Activated CD8-positive, alpha-beta memory T cell treated with anti-CD3 and anti-CD28 coated beads for 1 hour (primary cell): ENCODE measurements around the gene NRSN1.
"Not testable (repeated sequence)": the region's sequence is repeated elsewhere in the genome, so short reads cannot be mapped to it uniquely, and the experiment has no call there.

Source experiments
- DNase-seq, 2 donors: peaks; one replicate each; pipeline ENCODE4 v3.0.0-alpha.2; 2020; ENCODE audit warnings: low read depth in 1 of 2; ENCODE audit errors: extremely low read depth in 1 of 2

The NRSN1 gene

GRCh38 chr6:24140591-24140990 lies 14.6 kb downstream of the NRSN1 start:
- no peak for DNase-seq

GRCh38 chr6:24142733-24143132 lies 16.7 kb downstream of the NRSN1 start:
- not testable (repeated sequence) for DNase-seq

- DNase-seq = no peak
These were observed 19.7 kb downstream of the NRSN1 start for GRCh38 chr6:24145690-24146131.

GRCh38 chr6:24146871-24147270 lies 20.9 kb downstream of the NRSN1 start:
- no peak for DNase-seq

- DNase-seq = no peak
These were observed 21.6 kb downstream of the NRSN1 start for GRCh38 chr6:24147511-24148153.

GRCh38 chr6:24148154-24148570 lies 22.1 kb downstream of the NRSN1 start:
- DNase-seq = no peak

GRCh38 chr6:24148684-24149083 lies 22.7 kb downstream of the NRSN1 start:
- DNase-seq = no peak

GRCh38 chr6:24149296-24149695 lies 23.3 kb downstream of the NRSN1 start:
- DNase-seq = no peak

GRCh38 chr6:24149836-24150235 lies 23.8 kb downstream of the NRSN1 start:
- DNase-seq = no peak

GRCh38 chr6:24152014-24152413 lies 26.0 kb downstream of the NRSN1 start:
- no peak for DNase-seq

- DNase-seq = no peak
These were observed 28.1 kb downstream of the NRSN1 start for GRCh38 chr6:24154121-24154520.

- no peak for DNase-seq
These were observed 31.9 kb downstream of the NRSN1 start for GRCh38 chr6:24157886-24158285.

- no peak for DNase-seq
These were observed 57.6 kb downstream of the NRSN1 start for GRCh38 chr6:24183584-24183983.

- DNase-seq = no peak
These were observed 60.3 kb downstream of the NRSN1 start for GRCh38 chr6:24186349-24186748.

- DNase-seq = no peak
These were observed 62.1 kb downstream of the NRSN1 start for GRCh38 chr6:24187965-24188577.

- DNase-seq = no peak
These were observed 62.6 kb downstream of the NRSN1 start for GRCh38 chr6:24188578-24189080.

GRCh38 chr6:24191346-24191745 lies 65.3 kb downstream of the NRSN1 start:
- no peak for DNase-seq

GRCh38 chr6:24193364-24193763 lies 67.3 kb downstream of the NRSN1 start:
- DNase-seq = no peak

GRCh38 chr6:24194978-24195700 lies 69.1 kb downstream of the NRSN1 start:
- DNase-seq = no peak

- no peak for DNase-seq
These were observed 70.0 kb downstream of the NRSN1 start for GRCh38 chr6:24195836-24196597.
